T-helper 17 cell (primary cell): ENCODE measurements around the gene NAGA. TPM values are rescaled to one million over a fixed set of nuclear protein-coding genes. Genes with fewer than 3 reads are reported as not detected.

Experiments used
- total RNA-seq, 4 donors: library from RNA in 2 of 4; stranded (reverse) in 2 of 4; gene quantifications; one replicate each; pipeline ENCODE4 v1.2.3 and lab custom pipeline; 2022 to 2026

NAGA gene
- total RNA-seq, 2 donors from 2014 or later = 9.1 to 10.6 TPM

Other genes with a start within 250 kb of the NAGA start
- gene SREBF2, start 237.7 kb downstream of the NAGA start, total RNA-seq = 100 to 1,000 TPM; 102 to 106 TPM
- gene SHISA8, start 155.7 kb downstream of the NAGA start, total RNA-seq = 1 to 10 TPM in 1 of 2 donors, not detected in 1; 1.6 TPM
- 10 to 100 TPM; 10.2 to 23.9 TPM for gene TNFRSF13C, start 144.0 kb downstream of the NAGA start, total RNA-seq
- gene CENPM, start 123.7 kb downstream of the NAGA start, total RNA-seq = 10 to 100 TPM; 26.9 to 28.3 TPM
- gene SEPTIN3, start 101.4 kb downstream of the NAGA start, total RNA-seq = under 1 TPM in 1 of 2 donors, not detected in 1; 0.42 TPM
- gene WBP2NL, start 72.0 kb downstream of the NAGA start, total RNA-seq = 1 to 10 TPM in 1 of 2 donors, under 1 TPM in 1; 0.91 to 1.7 TPM
- 1 to 10 TPM in 1 of 2 donors, under 1 TPM in 1; 0.90 to 2.1 TPM for gene PHETA2, start 3.4 kb upstream of the NAGA start, total RNA-seq
- 10 to 100 TPM; 43.7 to 96.1 TPM for gene SMDT1, start 8.9 kb upstream of the NAGA start, total RNA-seq
- 10 to 100 TPM; 47.6 to 59.1 TPM for gene NDUFA6, start 20.0 kb upstream of the NAGA start, total RNA-seq
- gene CYP2D6, start 60.0 kb upstream of the NAGA start, total RNA-seq = 1 to 10 TPM; 5.9 to 9.6 TPM
- gene TCF20, start 199.8 kb upstream of the NAGA start, total RNA-seq = 10 to 100 TPM; 68.7 to 81.9 TPM